Caki2 (cell line): ENCODE results near the gene MYO18B. TPM values are rescaled to one million over a fixed set of nuclear protein-coding genes. Genes with fewer than 3 reads are reported as not detected.

ENCODE experiments used
- DNase-seq: peaks from one replicate; pipeline ENCODE4 v3.0.0-alpha.2; 2015; ENCODE audit warnings: low read depth
- in situ Hi-C: cut with HindIII; loops from 2 replicates; pipeline ENCODE4 v1.10.0; 2016; ENCODE audit warnings: low sequenced_read_pairs, low pct_unique_long_range_greater_than_20kb, mixed read lengths
- total RNA-seq: library from RNA; depleted of rRNA; stranded (reverse); fragments of >200 nt; shearing (Covaris generic); gene quantifications from 2 replicates; pipeline ENCODE4 v1.2.3, GENCODE V29; 2014; ENCODE audit warnings: low replicate concordance

MYO18B gene
- total RNA-seq, 1 experiment from 2014 or later: not detected

DNA sequence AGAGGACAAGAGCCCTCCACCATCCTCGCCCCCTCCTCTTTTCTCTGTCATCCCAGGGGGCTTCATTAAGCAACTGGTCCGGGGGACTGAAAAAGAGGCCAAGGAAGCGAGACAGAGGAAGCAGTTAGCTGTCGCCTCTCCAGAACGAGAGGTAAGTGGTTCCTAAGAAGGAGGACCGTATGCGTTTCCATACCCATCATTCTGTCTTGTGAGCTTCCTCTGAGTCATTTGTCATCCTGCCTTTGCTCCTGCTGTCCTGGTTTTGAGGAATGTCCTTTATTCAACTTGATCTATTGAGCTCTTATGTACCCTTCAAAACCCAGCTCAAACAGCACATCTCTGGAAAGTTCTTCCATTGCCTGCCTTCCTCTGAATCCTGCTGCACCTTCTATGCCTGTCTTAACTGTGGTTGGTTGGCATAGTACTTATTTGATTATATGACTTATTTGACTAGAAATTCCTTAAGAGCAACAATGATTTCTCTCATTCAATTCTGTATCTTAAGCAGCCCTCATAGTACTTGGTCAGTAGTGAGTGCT, 21.3 kb downstream of the MYO18B start:
- no peak for DNase-seq
- in situ Hi-C loops: no loop called here

DNA sequence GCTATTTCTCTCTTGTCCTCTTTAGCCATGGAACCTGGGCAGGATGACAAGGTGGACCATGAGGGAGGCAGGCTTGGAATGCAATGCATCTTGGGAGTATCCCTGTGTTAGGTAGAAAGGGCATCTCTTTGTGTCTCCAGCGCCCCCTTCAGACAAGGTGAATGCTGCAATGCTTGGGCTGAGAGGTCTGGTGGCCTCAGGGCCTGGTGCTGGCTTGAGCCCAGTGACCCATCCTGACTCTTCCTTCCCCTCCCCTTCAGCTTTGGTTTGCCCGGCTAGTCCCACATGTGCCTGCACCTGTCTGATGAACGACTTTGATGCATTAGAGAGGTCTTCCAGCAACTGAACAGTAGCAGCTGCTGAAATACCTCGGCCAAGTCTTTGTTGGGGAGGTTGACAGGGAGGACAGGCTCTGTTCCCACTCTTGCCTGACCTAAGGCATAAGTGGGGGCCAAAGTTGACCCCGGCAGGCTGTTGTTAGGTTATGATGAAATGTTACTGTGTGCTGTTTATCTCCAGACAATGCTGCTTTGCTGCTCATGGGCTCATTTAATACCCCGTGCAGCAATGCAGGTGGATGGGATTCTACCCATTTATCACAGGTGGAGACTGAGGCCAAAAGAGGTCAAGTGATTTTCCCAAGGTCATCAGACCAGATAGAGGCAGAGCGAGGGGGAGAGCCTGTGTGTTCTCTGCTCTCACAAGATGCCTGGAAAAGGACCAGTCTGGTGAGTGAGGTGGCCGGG, 22.5 kb downstream of the MYO18B start:
- in situ Hi-C loops: no loop called here

DNA sequence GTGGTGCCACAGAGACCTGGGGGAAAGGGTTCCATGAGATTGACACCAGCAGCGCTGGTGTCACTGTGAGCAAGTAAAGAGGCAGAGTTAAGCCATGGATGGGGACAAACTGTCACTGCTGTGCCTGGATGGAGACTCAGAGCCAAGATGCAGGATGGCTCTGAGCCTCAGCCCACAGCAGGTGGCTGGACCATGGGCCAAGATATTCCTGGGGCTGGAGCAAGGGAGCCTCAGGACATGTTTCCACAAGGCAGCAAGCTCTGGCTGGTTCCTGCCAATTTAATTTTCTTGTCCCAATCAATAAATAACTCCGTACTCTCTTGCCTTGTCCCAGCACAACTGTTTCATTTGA, 23.0 kb downstream of the MYO18B start:
- in situ Hi-C loops: no loop called here

More for the DNA sequence above, 22.5 kb downstream of the MYO18B start:
- DNase-seq: no peak

DNA sequence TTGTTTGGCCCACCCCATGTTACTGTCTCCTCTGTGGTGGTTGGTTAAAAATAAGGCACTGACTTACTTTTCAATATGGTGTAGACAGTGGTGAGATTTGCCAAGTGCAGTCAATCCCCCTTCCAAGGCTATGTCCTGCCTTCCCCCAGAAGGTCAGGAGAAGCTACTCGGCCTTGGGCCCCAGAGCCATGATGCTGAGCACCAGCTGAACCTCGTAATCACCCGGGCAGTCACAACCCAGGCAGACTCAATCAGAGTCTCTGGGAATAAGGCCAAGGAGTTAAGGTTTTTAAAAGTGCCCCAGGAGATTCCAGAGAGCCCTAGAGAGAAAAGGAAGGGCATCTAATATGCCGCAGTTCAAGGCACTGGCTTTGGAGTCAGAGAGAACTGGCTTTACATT, 23.8 kb downstream of the MYO18B start:
- DNase-seq: no peak
- in situ Hi-C loops: no loop called here

More for the DNA sequence above, 23.0 kb downstream of the MYO18B start:
- no peak for DNase-seq

DNA sequence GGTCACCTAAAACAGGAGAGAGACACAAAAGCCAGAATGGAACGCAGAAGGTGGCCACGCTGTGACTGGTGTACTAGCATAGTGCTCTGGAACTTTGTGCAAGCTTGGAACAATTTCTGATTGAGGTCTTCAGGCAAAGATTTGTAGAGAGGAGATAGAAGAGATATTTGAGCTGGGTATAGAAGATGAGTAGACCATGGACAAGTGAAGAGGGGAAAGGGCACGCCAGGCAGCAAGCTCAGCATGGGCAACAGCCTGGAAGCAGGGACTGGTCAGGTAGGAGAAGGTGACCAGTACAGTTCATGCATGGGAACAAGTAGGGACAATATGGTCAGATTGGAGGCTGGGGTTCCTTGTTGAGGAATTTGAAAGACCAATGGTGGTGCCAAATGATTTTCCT, 24.4 kb downstream of the MYO18B start:
- in situ Hi-C loops: no loop called here
- DNase-seq: no peak

DNA sequence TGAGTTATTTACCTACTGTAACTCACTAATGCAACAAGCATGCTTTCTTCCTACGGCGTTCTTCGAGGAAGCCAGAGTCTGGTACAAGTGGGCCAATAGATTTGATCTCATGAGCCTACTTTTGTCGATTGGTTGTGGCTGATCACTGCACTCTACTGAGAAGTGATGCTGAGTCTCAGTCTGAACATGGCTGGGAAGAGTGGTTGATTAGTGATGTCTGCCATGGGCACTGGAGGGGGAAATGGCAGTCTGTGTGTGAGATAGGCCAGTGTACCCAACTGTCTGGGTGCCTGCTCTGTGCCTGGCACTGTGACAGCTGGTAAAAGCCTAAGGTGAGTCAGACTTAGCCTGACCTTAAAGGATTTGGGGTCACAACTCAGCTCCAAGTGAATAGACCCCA, 28.3 kb downstream of the MYO18B start:
- in situ Hi-C loops: no loop called here

DNA sequence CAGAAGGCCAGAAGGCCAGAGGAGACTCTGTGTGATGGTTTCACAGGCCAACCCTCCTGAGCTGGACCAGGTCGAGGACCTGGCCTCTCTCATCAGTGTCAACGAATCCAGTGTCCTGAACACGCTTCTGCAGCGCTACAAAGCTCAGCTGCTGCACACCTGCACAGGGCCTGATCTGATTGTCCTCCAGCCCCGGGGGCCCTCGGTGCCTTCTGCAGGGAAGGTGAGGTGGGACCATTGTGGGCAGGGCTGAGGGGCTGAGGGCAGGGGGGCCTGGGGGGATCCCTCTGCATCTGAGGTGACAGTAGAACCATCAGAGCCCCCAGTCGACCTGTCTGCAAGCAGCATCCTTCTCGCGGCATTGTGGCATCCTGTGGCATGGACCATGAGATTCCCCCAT, 30.3 kb downstream of the MYO18B start:
- in situ Hi-C loops: no loop called here

More for the DNA sequence above, 28.3 kb downstream of the MYO18B start:
- DNase-seq: no peak

DNA sequence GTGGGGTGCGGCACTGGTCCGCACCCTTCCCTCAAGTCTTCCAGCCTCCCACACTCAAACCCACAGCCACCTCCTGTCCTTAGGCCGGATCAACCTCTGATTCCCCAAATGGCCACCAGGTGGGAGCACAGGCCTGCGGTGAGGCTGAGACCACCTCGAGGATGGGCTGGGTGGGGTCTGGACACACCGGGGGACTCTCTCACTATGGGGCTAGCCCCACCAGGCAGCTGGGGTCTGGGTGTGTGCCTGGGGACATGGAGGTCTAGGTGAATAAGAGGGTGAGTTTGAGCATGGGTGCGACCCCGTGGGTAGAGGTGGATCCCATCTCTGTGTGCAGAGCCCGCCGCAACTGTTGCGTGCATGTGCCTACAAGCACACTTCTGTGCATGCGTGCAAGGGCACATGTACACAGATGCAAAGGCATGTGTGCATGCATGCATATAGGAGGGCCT, 32.6 kb downstream of the MYO18B start:
- in situ Hi-C loops: no loop called here

More for the DNA sequence above, 30.3 kb downstream of the MYO18B start:
- DNase-seq: no peak

DNA sequence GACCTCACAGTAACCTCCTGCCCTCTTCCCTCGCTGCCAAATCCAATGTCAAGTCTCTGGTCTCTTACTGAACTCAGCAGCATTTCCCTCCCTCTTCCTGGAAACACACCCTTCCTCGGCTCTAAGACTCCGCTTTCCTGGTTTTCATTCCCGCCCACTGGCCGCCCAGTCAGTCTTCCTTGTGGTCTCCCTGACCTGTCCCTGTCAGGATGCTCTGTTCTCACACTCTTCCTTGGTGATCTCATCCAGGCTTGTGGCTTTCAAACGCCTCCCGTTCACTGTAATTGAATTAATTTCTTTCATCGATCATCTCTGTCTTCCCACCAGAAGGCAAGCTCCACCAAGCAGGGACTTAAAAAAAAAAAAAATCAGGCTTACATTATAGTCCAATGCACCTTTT, 33.5 kb downstream of the MYO18B start:
- in situ Hi-C loops: no loop called here
- DNase-seq: peak; percentile 31

More for the DNA sequence above, 32.6 kb downstream of the MYO18B start:
- DNase-seq: no peak

DNA sequence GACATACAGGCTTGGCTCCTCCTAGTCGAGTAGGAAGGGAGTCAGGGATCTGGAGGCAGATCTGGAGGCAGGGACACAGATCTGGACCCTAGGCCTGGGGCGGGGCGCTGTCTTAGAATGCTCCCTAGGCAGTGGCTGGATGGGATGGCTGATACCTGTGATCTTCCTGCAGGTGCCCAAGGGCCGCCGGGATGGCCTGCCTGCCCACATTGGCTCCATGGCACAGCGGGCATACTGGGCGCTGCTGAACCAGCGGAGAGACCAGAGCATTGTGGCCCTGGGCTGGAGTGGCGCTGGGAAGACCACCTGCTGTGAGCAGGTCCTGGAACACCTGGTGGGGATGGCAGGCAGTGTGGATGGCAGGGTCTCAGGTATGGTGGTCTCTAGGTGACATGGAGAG, 35.4 kb downstream of the MYO18B start:
- in situ Hi-C loops: no loop called here

DNA sequence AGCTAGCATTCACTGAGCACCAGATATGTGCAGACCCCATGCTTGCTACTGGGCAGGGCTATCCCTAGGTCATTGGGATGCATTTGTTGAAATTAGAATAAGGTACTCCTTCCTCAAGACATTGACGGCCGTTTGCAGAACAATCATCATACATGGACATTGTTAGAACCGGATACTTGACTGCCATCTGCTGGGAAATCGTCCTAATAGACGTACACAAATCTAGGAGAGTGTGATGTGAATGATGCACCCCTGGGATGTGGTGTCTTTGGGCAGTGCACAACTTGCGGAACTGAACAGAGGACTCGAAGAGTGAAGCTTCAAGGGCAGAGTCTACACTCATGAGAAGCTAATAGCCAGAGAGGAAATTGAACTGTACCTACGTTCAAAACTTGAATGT, 35.9 kb downstream of the MYO18B start:
- peak; percentile 46 for DNase-seq
- in situ Hi-C loops: no loop called here

More for the DNA sequence above, 35.4 kb downstream of the MYO18B start:
- no peak for DNase-seq

DNA sequence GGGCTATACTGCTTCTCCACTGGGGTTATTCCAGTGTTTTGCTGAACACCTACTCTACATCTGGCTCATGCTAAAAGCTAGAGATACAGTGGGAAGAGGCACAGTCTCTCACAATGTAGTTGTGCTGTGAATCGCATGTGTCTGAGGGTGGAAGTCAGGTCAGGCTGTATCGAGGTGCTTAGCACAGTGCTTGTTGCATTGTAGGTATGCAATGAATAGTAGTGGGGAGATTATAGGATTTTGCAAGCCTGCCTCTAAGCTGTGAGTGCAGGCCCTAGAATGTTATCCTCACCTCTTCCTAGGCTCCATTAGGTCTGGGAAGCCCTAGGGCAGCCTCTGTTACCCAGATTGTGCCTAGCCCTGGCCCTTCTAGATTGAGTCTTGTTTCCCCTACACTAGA, 37.4 kb downstream of the MYO18B start:
- no peak for DNase-seq
- in situ Hi-C loops: no loop called here

DNA sequence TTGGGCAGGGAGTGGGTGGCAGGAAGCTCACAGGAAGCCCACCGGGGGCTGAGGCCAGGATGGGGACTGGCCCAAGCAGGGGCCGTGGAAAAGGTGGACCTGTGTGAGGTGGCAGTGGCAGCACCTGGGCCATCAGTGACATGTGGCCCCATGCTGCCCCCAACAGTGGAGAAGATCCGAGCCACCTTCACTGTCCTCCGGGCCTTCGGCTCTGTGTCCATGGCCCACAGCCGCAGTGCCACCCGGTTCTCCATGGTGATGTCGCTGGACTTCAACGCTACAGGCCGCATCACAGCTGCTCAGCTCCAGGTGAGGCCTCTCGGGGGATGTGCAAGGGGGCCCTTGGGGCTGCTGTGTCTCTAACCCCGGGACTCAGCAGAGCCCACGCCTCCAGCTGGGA, 37.9 kb downstream of the MYO18B start:
- no peak for DNase-seq
- in situ Hi-C loops: no loop called here

DNA sequence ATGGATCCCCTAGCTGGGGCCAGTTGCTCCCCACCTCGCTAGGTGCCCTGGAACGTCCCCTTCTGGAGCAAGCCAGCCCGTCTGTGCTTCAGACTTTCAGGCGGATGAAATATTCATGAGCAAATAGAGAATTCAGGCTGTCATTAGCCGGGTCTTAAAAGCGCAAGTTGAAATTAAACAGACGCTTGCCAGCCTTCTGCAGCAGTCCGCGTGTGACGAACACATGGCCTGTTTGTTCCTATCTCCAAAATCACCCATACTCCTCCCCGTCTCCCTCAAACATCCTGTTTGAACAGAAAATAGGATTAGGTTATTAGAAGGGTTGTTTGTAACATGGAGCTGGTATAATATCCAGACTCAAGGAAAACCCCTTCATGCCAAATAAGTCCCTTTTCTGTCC, 38.7 kb downstream of the MYO18B start:
- in situ Hi-C loops: no loop called here
- DNase-seq: no peak

DNA sequence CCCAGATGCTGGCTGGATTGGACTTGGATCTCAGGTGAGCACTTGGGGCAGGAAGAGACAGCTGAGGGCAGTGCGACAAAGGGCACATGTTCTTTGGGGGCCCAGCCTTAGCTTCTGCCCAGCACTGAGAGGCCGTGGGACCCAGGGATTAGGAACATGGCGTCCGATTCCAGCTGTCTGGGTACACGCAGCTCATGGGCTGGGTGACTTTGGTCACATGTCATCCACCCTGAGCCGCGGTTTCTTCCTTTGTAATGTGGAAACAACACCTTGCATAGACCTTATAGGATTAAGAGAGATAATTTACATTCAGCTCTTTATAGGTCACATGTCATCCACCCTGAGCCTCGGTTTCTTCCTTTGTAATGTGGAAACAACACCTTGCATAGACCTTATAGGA, 39.8 kb downstream of the MYO18B start:
- no peak for DNase-seq

DNA sequence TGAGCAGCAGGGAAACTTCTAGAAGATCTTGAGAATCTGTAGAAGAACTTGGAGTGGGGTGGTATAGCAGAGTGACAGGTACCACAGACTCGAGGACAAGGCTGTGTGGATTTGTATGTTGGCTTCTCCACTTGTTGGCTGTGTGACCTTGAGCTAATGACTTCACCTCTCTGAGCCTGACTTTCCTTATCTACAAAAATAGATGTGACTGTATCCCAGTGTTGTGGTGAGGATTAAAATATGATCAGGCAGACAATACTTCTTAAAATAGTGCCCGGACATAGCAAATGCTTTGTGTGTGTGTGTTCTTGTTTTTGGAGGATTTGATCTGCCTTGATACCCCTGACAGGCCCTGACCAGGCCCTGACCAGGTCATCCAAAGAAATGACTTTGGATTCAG, 40.8 kb downstream of the MYO18B start:
- in situ Hi-C loops: no loop called here
- DNase-seq: no peak

More for the DNA sequence above, 39.8 kb downstream of the MYO18B start:
- in situ Hi-C loops: no loop called here

DNA sequence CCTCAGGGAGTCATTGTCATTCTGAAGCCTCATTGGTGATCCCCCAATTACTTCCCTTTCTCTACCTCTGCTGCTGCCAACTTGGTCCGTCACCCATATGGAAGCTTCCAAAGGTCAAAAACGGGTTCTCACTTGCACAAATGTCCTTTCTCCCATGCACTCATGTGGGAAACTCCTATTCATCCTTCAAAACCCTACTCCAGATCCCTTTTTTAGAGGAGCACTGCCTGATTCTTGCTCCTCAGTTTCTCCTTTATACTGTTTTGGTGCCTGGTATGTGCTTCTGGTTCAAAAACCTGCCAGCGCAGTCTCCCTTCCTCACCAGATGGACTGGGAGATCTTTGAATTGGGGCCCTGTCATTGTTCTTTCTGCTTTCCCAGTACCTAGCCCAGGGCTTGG, 41.9 kb downstream of the MYO18B start:
- in situ Hi-C loops: no loop called here

DNA sequence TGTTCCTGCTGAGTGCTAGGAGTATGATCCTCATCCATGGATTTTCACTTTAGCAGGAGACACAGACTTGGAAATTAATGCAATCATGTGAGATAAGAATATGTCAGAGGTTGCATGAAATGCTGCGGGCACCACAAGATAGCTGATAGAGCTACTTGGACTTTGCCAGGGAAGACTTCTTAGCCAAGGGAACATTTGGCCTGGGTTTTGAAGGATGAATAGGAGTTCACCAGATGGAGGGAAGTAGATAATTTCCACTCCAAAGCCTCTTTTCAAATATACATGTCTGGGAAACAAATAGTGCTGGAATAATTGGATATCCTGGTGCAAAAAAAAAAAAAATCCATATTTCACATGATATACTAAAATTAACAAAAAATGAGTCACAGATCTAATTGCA, 44.2 kb downstream of the MYO18B start:
- DNase-seq: no peak
- in situ Hi-C loops: no loop called here

More for the DNA sequence above, 41.9 kb downstream of the MYO18B start:
- DNase-seq: no peak

DNA sequence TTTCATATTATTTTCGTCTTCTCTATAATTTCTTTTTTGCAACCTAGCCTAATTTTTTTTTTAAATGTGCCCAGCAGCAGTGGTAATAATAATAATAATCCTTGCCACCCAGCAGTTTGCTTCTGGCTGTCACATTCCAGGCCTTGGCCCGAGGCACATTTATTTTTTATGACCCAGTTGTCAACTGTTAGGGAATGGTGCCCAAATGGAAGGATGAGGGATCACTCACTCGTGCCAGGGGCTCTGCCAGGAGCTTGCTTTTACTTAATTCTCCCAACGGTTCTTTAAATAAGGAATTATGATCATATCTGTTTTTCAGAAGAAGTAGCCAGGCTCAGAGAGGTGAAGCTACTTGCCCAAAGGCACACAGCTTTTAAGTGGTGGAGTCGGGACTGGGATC, 49.6 kb downstream of the MYO18B start:
- DNase-seq: no peak
- in situ Hi-C loops: no loop called here

DNA sequence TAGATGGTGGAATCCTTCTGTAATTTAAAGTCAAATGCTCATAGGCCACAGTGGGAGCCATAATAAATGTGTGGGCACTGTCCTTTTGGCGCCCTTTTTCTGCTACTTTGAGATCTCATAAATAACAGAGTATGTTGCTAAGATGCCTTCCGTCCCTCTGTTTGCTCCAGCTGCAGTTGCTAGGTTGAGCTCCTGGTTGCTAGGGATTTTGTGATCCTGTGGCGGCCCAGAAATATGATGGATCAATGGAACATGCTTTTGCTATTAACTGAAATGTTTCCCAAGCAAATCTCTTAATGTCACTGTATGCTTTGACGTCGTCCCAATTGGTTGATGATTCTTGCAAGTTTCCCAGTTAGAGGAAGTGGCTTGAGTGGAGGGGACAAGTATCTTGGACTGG, 53.5 kb downstream of the MYO18B start:
- in situ Hi-C loops: no loop called here
- no peak for DNase-seq
